IMR-90 (cell line): ENCODE results near the gene P2RX5. TPM values are rescaled to one million over a fixed set of nuclear protein-coding genes. Genes with fewer than 3 reads are reported as not detected.

Experiments
- ATAC-seq: fragments of 200-7000 bp; cut with Tn5 transposase; 2 replicates; pipeline ENCODE4 v1.9.1; 2020; ENCODE audit warnings: low read depth, mild to moderate bottlenecking, moderate library complexity
- BruUV-seq: library from RNA; stranded (reverse); fragments of 400-500 nt; replicated peaks from 2 replicates; lab custom pipeline; 2021; lab: Mats Ljungman, UMichigan
- CTCF ChIA-PET: fragments of 300-600 bp; formaldehyde crosslinking; extraction: SDS; loops from one replicate; lab custom pipeline; 2021; ENCODE audit warnings: antibody characterized with exemption; lab: Yijun Ruan, JAX
- POLR2A ChIA-PET: fragments of 300-600 bp; sonication (Branson Sonifier 250); formaldehyde crosslinking; loops from one replicate; lab custom pipeline; 2022; ENCODE audit warnings: antibody characterized with exemption; ENCODE audit not compliant: unreplicated experiment; lab: Charles Lee
- DNase-seq: peaks from one replicate; pipeline ENCODE4 v3.0.0; 2013
- H2AFZ ChIP-seq: replicated peaks from 2 replicates; pipeline ENCODE3; 2013; ENCODE audit warnings: low read length, mild to moderate bottlenecking; ENCODE audit not compliant: poor library complexity
- H2AK5ac ChIP-seq: 2 replicates; pipeline ENCODE4 v1.6.1; 2013; ENCODE audit warnings: low read depth, low read length, inconsistent platforms
- H2AK9ac ChIP-seq: replicated peaks from 2 replicates; pipeline ENCODE3; 2013; ENCODE audit warnings: mild to moderate bottlenecking, low read depth, low read length, moderate library complexity; ENCODE audit not compliant: poor library complexity
- H2BK120ac ChIP-seq: 2 replicates; pipeline ENCODE4 v1.6.1; 2013; ENCODE audit warnings: low read depth, low read length, inconsistent platforms
- H2BK15ac ChIP-seq: 3 replicates; pipeline ENCODE4 v1.6.1; 2013; ENCODE audit warnings: low read depth, low read length, inconsistent platforms
- H2BK20ac ChIP-seq: 2 replicates; pipeline ENCODE4 v1.6.1; 2013; ENCODE audit warnings: low read depth, mild to moderate bottlenecking, inconsistent platforms, low read length, moderate library complexity
- H2BK5ac ChIP-seq: 2 replicates; pipeline ENCODE4 v1.6.1; 2013; ENCODE audit warnings: mild to moderate bottlenecking, low read depth, low read length, inconsistent platforms; ENCODE audit not compliant: poor library complexity, severe bottlenecking
- H3K14ac ChIP-seq: replicated peaks from 2 replicates; pipeline ENCODE4 v1.6.1; 2013; ENCODE audit warnings: low read depth, low read length, inconsistent platforms
- H3K18ac ChIP-seq: 2 replicates; pipeline ENCODE4 v1.6.1; 2013; ENCODE audit warnings: low read depth, low read length, control low read depth
- H3K23ac ChIP-seq: 2 replicates; pipeline ENCODE4 v1.6.1; 2013; ENCODE audit warnings: low read depth, low read length, inconsistent platforms
- H3K27ac ChIP-seq: 2 replicates; pipeline ENCODE4 v1.5.1; 2013; ENCODE audit warnings: mild to moderate bottlenecking, control low read depth, low read length; ENCODE audit not compliant: insufficient read depth
- H3K27me3 ChIP-seq: 2 replicates; pipeline ENCODE4 v1.6.1; 2013; ENCODE audit warnings: low read length; ENCODE audit not compliant: control insufficient read depth, insufficient read depth
- H3K36me3 ChIP-seq: 2 replicates; pipeline ENCODE4 v1.6.1; 2013; ENCODE audit warnings: low read length, mixed read lengths; ENCODE audit not compliant: control insufficient read depth, insufficient read depth
- H3K4ac ChIP-seq: 2 replicates; pipeline ENCODE4 v1.6.1; 2013; ENCODE audit warnings: low read depth, low read length, inconsistent platforms
- H3K4me1 ChIP-seq: 2 replicates; pipeline ENCODE4 v1.6.1; 2013; ENCODE audit warnings: low read length, mixed read lengths; ENCODE audit not compliant: control insufficient read depth, insufficient read depth
- H3K4me2 ChIP-seq: 2 replicates; pipeline ENCODE4 v1.6.1; 2013; ENCODE audit warnings: low read depth, mild to moderate bottlenecking, control low read depth, low read length, moderate library complexity
- H3K4me3 ChIP-seq: 2 replicates; pipeline ENCODE4 v1.5.1; 2013; ENCODE audit warnings: low read depth, mild to moderate bottlenecking, control low read depth, low read length, moderate library complexity; ENCODE audit not compliant: insufficient read depth
- H3K56ac ChIP-seq: 2 replicates; pipeline ENCODE4 v1.6.1; 2013; ENCODE audit warnings: low read length, inconsistent platforms; ENCODE audit not compliant: insufficient read depth; ENCODE audit errors: extremely low read depth
- H3K79me1 ChIP-seq, 2 experiments: 2 replicates each; pipeline ENCODE4 v1.6.1; 2013; ENCODE audit warnings: low read length in 2 of 2, inconsistent platforms in 1 of 2, low read depth in 1 of 2
- H3K9ac ChIP-seq: 2 replicates; pipeline ENCODE4 v1.6.1; 2013; ENCODE audit warnings: low read depth, low read length, control low read depth
- H3K9me1 ChIP-seq: 2 replicates; pipeline ENCODE4 v1.6.1; 2013; ENCODE audit warnings: low read length, inconsistent platforms; ENCODE audit not compliant: insufficient read depth
- H3K9me3 ChIP-seq: 2 replicates; pipeline ENCODE4 v1.6.1; 2013; ENCODE audit warnings: low read length; ENCODE audit not compliant: control insufficient read depth, insufficient read depth
- H4K20me1 ChIP-seq: 2 replicates; pipeline ENCODE4 v1.6.1; 2013; ENCODE audit warnings: low read length, inconsistent platforms; ENCODE audit not compliant: insufficient read depth
- H4K5ac ChIP-seq: 2 replicates; pipeline ENCODE4 v1.6.1; 2013; ENCODE audit warnings: mild to moderate bottlenecking, low read depth, low read length, control low read depth
- H4K8ac ChIP-seq, 2 experiments: 2 replicates each; pipeline ENCODE4 v1.6.1; 2013; ENCODE audit warnings: low read depth in 2 of 2, low read length in 2 of 2, control low read depth in 1 of 2, inconsistent platforms in 1 of 2
- H4K91ac ChIP-seq: 2 replicates; pipeline ENCODE4 v1.6.1; 2013; ENCODE audit warnings: low read depth, low read length, inconsistent platforms; ENCODE audit not compliant: insufficient read depth
- BHLHE40 ChIP-seq: fragments of 150-350 bp; IDR thresholded peaks from 2 replicates; pipeline ENCODE4 v1.6.1; 2016; ENCODE audit warnings: mild to moderate bottlenecking, low read depth, low read length
- CEBPB ChIP-seq: IDR thresholded peaks from 2 replicates; pipeline ENCODE4 v1.6.1; 2012; ENCODE audit warnings: low read depth, low read length, improper control_type of control experiment
- CHD1 ChIP-seq: IDR thresholded peaks from 2 replicates; pipeline ENCODE4 v1.6.1; 2012; ENCODE audit warnings: low read depth, low read length, improper control_type of control experiment
- MAFK ChIP-seq: IDR thresholded peaks from 2 replicates; pipeline ENCODE4 v1.6.1; 2012; ENCODE audit warnings: low read depth, low read length, improper control_type of control experiment
- MAZ ChIP-seq: IDR thresholded peaks from 2 replicates; pipeline ENCODE4 v1.6.1; 2012; ENCODE audit warnings: low read depth, mild to moderate bottlenecking, low read length, improper control_type of control experiment, moderate library complexity, borderline replicate concordance
- MXI1 ChIP-seq: IDR thresholded peaks from 2 replicates; pipeline ENCODE4 v1.6.1; 2012; ENCODE audit warnings: low read depth, mild to moderate bottlenecking, low read length, moderate library complexity, borderline replicate concordance
- NFE2L2 ChIP-seq: fragments of 150-350 bp; IDR thresholded peaks from 2 replicates; pipeline ENCODE4 v1.6.1; 2016; ENCODE audit warnings: low read depth, mild to moderate bottlenecking, low read length
- POLR2A ChIP-seq: IDR thresholded peaks from 2 replicates; pipeline ENCODE4 v1.6.1; 2012; ENCODE audit warnings: mild to moderate bottlenecking, low read depth, low read length
- RAD21 ChIP-seq: IDR thresholded peaks from 2 replicates; pipeline ENCODE4 v1.6.1; 2012; ENCODE audit warnings: low read length, improper control_type of control experiment
- RCOR1 ChIP-seq: IDR thresholded peaks from 2 replicates; pipeline ENCODE4 v1.6.1; 2012; ENCODE audit warnings: mild to moderate bottlenecking, low read length, improper control_type of control experiment; ENCODE audit not compliant: insufficient replicate concordance
- RFX5 ChIP-seq: IDR thresholded peaks from 2 replicates; pipeline ENCODE4 v1.8.0; 2012; ENCODE audit warnings: low read depth, mild to moderate bottlenecking, low read length, moderate library complexity
- SMC3 ChIP-seq: fragments of 150-350 bp; IDR thresholded peaks from 2 replicates; pipeline ENCODE4 v1.6.1; 2016; ENCODE audit warnings: low read depth, mild to moderate bottlenecking, antibody characterized with exemption, low read length, moderate library complexity
- WGBS, 2 experiments: methylation state at CpG; one replicate each; pipeline versions ENCODE4 v1.1.5 to v1.1.7; 2013; ENCODE audit warnings: missing lambda C conversion rate in 2 of 2; ENCODE audit not compliant: insufficient read length in 1 of 2; ENCODE audit errors: extremely low coverage in 2 of 2; 5-methylcytosine and 5-hydroxymethylcytosine counted together
- dilution Hi-C: fragments of 300-500 bp; cut with HindIII; formaldehyde crosslinking; loops from one replicate; pipeline ENCODE4 v1.14.3; 2018; ENCODE audit warnings: low sequenced_read_pairs; ENCODE audit not compliant: unreplicated experiment
- in situ Hi-C: fragments of 300-500 bp; cut with MboI; formaldehyde crosslinking; loops from 3 replicates; pipeline ENCODE4 v1.14.3; 2019; ENCODE audit warnings: low sequenced_read_pairs, inconsistent platforms, mixed read lengths
- intact Hi-C: fragments of 100-400 bp; cut with micrococcal nuclease; formaldehyde crosslinking; loops from 2 replicates; pipeline ENCODE4 v1.10.0; 2022
- polyA plus RNA-seq, 3 experiments: library from polyadenylated mRNA; depleted of rRNA; stranded (reverse); fragments of >200 nt; gene quantifications; 2 replicates each; pipeline ENCODE4 v1.2.3, GENCODE V29; 2012; ENCODE audit warnings: low replicate concordance in 1 of 3
- total RNA-seq: library from RNA; depleted of rRNA; stranded (reverse); fragments of >200 nt; gene quantifications from 2 replicates; pipeline ENCODE4 v1.2.3, GENCODE V29; 2012
- TF ChIP-seq, protein P1 (sequence below): fragments of 150-350 bp; IDR thresholded peaks from 2 replicates; pipeline ENCODE4 v1.6.1; 2017; ENCODE audit warnings: mild to moderate bottlenecking, antibody characterized with exemption, low read length, low read depth
- TF ChIP-seq, protein P2 (sequence below): conservative IDR thresholded peaks from 2 replicates; pipeline ENCODE4 v1.5.1; 2012; ENCODE audit warnings: mild to moderate bottlenecking, low read depth, low read length, improper control_type of control experiment
- TF ChIP-seq, protein P3 (sequence below): fragments of 150-350 bp; IDR thresholded peaks from 2 replicates; pipeline ENCODE4 v1.6.1; 2016; ENCODE audit warnings: low read depth, mild to moderate bottlenecking, low read length, moderate library complexity, borderline replicate concordance

Gene P2RX5
- total and polyA plus RNA-seq, 2 of the 4 experiments (the other 2 are of a cell fraction) = 1.8 to 3.7 TPM

DNA sequence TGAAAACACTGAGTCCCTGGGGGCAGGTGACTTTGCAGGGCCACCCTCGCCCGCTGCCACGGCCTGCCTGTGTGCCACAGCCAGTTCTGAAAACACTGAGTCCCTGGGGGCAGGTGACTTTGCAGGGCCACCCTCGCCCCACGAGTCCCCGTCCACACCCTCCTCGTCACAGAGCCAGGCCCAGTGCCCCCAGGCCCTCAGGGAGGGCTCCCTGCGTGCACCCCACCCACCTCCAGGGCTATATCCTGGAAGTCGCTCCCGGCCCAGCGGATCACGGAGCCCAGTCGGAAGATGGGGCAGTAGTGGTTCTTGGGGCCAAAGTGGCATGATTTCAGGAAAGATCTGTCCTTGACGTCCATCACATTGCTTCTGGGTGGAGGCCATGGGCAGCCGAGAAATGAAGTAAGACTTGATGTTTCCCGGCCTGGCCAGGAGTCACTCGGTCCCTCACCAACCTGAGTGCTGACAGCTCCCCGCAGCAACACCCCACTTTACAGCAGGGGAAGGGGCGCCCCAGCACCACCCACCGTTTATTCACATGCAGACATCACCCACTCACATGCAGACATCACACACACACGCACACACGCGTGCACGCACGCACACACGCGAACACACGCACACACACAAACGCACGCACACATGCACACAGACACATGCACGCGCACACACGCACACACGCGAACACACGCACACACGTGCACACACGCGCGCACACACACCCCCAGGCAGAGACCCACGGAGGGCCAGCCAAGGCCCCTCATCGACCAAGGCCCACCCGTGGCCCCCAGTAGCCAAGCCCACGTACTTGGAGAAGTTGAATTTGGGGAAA, 6.5 kb downstream of the P2RX5 start:
- Histone ChIP-seq H4K8ac (no peak overlapping the region), H2BK5ac (no peak overlapping the region), H3K27me3 (peaks cover 9% of the 10 kb centered on the region), H4K5ac (no peak overlapping the region), H3K4ac (no peak overlapping the region), H3K23ac (no peak overlapping the region), H3K4me2 (no peak overlapping the region), H2BK20ac (no peak overlapping the region), H3K36me3 (no peaks in the 10 kb centered on the region), H3K27ac (no peak overlapping the region), H2AK5ac (no peak overlapping the region), H2BK15ac (no peak overlapping the region), H3K79me1 (no peaks in the 10 kb centered on the region), H2AK9ac (no peak overlapping the region), H3K56ac (no peak overlapping the region), H3K4me1 (no peaks in the 10 kb centered on the region), H4K20me1 (no peaks in the 10 kb centered on the region), H3K4me3 (no peak overlapping the region), H3K14ac (no peak overlapping the region), H3K9ac (no peak overlapping the region), H2AFZ (no peak overlapping the region), H4K91ac (no peak overlapping the region), H3K18ac (no peak overlapping the region), H3K9me1 (no peaks in the 10 kb centered on the region), H2BK120ac (no peak overlapping the region), H3K9me3 (no peaks in the 10 kb centered on the region)
- in situ Hi-C loops = no loop called here
- dilution Hi-C loops = no loop called here
- intact Hi-C loops = no loop called here
- WGBS, 2 experiments = 92% methylated on average over 8 of the region's 44 CpGs; no CpG with 5 or more reads in 1 of the 2 experiments
- ChIA-PET CTCF (no interaction called here), POLR2A (no interaction called here)
- ATAC-seq (no peak), DNase-seq (no peak)
- no TSS peak for BruUV-seq
- TF ChIP-seq CEBPB (no peak), MAFK (no peak), CHD1 (no peak), RFX5 (no peak), NFE2L2 (no peak), RAD21 (no peak), SMC3 (no peak), MXI1 (no peak), MAZ (no peak), POLR2A (no peak), RCOR1 (no peak), BHLHE40 (no peak)
- TF ChIP-seq, protein P1, sequence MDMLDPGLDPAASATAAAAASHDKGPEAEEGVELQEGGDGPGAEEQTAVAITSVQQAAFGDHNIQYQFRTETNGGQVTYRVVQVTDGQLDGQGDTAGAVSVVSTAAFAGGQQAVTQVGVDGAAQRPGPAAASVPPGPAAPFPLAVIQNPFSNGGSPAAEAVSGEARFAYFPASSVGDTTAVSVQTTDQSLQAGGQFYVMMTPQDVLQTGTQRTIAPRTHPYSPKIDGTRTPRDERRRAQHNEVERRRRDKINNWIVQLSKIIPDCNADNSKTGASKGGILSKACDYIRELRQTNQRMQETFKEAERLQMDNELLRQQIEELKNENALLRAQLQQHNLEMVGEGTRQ = no peak
- TF ChIP-seq, protein P2, sequence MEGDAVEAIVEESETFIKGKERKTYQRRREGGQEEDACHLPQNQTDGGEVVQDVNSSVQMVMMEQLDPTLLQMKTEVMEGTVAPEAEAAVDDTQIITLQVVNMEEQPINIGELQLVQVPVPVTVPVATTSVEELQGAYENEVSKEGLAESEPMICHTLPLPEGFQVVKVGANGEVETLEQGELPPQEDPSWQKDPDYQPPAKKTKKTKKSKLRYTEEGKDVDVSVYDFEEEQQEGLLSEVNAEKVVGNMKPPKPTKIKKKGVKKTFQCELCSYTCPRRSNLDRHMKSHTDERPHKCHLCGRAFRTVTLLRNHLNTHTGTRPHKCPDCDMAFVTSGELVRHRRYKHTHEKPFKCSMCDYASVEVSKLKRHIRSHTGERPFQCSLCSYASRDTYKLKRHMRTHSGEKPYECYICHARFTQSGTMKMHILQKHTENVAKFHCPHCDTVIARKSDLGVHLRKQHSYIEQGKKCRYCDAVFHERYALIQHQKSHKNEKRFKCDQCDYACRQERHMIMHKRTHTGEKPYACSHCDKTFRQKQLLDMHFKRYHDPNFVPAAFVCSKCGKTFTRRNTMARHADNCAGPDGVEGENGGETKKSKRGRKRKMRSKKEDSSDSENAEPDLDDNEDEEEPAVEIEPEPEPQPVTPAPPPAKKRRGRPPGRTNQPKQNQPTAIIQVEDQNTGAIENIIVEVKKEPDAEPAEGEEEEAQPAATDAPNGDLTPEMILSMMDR = no peak
- TF ChIP-seq, protein P3, sequence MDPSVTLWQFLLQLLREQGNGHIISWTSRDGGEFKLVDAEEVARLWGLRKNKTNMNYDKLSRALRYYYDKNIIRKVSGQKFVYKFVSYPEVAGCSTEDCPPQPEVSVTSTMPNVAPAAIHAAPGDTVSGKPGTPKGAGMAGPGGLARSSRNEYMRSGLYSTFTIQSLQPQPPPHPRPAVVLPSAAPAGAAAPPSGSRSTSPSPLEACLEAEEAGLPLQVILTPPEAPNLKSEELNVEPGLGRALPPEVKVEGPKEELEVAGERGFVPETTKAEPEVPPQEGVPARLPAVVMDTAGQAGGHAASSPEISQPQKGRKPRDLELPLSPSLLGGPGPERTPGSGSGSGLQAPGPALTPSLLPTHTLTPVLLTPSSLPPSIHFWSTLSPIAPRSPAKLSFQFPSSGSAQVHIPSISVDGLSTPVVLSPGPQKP = no peak
